GM19035 (cell line): Measurements from ENCODE around the gene CYGB.
"Not testable (repeated sequence)": the region's sequence is repeated elsewhere in the genome, so short reads cannot be mapped to it uniquely, and the experiment has no call there.

ENCODE experiments used
- ATAC-seq: cut with Tn5 transposase; IDR thresholded peaks from one replicate; pipeline ENCODE4 v1.9.1; 2021; ENCODE audit not compliant: unreplicated experiment

The CYGB gene

GRCh38 chr17:76524598-76525512 is 12.7 kb downstream of the CYGB start:
- ATAC-seq, result no peak

GRCh38 chr17:76523084-76524037 is 14.1 kb downstream of the CYGB start:
- ATAC-seq, result peak; percentile 56

GRCh38 chr17:76521683-76522082 is 15.8 kb downstream of the CYGB start:
- ATAC-seq, result not testable (repeated sequence)

GRCh38 chr17:76521262-76521661 is 16.2 kb downstream of the CYGB start:
- no peak for ATAC-seq

GRCh38 chr17:76519048-76519966 is 18.2 kb downstream of the CYGB start:
- no peak for ATAC-seq

GRCh38 chr17:76517638-76518038 is 19.9 kb downstream of the CYGB start:
- ATAC-seq, result no peak

DNA sequence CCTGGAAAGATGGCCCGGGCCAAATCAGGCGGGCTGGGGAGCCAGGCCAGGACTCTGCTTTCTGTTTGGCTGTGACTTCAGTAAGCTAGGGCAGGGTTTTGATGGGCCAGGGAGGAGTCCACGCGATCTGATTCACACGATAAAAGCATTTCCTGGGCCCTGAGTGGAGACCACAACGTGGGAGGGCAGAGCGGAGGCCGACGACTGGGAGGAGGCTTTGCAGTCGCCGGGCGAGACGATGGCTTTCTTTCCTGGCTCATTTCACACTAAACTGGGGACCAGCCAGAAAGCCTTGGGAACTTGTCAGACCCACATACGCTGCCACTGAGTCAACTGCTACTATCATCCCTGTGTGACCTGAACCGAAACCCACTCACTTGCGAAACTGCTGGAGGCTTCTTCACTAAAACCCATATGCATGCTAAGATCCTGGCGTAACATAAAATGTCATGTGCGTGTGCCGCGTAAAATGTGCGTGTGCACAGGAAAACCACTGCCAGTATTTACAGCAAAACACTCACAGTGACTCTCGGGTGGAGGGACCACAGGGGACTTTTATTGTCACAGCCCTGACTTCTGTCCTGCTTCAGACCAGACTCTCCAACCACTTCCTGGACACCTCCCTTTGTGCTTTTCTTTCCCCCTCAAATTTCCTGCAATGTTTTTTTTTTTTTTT is 22.1 kb downstream of the CYGB start:
- ATAC-seq, result no peak

DNA sequence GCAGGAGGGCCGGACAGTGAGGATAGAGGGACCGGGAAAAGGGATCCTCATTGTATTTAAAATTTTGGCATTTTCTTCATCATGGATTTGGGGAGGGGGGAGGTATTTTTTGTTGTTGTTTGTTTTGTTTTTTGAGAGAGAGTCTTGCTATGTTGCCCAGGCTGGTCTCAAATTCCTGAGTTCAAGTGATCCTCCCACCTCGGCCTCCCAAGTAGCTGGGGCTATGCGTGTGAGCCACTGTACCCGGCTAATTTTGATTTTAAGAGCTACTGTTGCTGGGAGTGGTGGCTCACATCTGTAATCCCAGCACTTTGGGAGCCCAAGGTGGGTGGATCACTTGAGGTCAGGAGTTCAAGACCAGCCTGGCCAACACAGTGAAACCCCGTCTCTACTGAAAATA is 23.2 kb downstream of the CYGB start:
- not testable (repeated sequence) for ATAC-seq

- no peak for ATAC-seq
These were observed 24.2 kb downstream of the CYGB start for GRCh38 chr17:76513306-76513692.

- ATAC-seq, result no peak
These were observed 24.9 kb downstream of the CYGB start for GRCh38 chr17:76512366-76513305.

DNA sequence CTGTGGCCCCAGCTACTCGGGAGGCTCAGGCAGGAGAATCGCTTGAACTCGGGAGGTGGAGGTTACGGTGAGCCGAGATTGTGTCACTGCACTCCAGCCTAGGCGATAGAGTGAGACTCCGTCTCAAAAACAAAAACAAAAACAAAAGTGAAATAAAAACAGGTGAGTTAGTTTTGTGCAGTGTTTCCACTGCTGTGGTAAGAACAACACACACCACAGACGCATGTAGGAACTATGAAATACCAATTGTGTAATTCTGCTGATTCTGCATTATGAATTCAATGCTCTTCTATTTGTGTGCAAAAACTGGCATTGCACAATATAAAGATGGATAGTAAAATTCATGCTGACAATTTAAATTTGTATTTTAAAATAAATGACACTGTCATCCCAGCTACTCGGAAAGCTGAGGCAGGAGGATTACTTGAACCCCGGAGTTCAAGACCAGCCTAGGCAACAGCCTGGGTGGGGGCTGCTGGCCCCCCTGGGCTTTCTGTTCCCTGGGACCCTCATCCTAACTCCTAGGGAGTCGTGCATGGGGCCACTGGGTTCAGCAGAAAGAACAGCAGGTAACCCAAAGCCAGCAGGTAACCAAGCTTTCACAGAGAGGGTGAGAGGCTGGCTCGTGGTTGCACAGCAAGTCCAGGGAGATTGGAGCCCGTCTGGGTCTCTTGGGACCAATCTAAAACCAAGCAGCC is 25.7 kb downstream of the CYGB start:
- no peak for ATAC-seq

- no peak for ATAC-seq
These were observed 26.7 kb downstream of the CYGB start for GRCh38 chr17:76510831-76511244.

DNA sequence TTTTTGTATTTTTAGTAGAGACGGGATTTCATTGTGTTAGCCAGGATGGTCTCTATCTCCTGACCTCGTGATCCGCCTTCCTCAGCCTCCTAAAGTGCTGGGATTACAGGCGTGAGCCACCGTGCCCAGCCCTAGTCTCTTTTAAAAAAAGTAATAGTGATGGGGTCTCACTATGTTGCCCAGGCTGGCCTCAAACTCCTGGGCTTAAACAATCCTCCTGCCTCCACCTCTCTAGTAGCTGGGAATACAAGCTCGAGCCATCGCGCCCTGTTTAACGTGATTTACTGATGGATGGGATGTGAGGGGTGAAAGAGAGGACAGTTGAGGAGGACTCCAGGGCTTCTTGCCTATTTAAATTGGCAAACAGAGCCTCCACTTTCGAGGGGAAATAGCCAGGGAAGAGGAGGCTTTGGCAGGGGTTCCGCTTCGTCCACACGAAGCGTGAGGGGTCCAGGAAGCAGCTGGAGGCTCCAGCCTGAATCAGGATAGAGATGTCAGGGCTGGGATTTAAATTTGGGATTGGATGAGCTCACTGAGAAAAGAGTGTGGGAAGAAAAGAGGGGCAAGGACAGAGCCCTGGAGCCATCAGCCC is 28.9 kb downstream of the CYGB start:
- not testable (repeated sequence) for ATAC-seq

DNA sequence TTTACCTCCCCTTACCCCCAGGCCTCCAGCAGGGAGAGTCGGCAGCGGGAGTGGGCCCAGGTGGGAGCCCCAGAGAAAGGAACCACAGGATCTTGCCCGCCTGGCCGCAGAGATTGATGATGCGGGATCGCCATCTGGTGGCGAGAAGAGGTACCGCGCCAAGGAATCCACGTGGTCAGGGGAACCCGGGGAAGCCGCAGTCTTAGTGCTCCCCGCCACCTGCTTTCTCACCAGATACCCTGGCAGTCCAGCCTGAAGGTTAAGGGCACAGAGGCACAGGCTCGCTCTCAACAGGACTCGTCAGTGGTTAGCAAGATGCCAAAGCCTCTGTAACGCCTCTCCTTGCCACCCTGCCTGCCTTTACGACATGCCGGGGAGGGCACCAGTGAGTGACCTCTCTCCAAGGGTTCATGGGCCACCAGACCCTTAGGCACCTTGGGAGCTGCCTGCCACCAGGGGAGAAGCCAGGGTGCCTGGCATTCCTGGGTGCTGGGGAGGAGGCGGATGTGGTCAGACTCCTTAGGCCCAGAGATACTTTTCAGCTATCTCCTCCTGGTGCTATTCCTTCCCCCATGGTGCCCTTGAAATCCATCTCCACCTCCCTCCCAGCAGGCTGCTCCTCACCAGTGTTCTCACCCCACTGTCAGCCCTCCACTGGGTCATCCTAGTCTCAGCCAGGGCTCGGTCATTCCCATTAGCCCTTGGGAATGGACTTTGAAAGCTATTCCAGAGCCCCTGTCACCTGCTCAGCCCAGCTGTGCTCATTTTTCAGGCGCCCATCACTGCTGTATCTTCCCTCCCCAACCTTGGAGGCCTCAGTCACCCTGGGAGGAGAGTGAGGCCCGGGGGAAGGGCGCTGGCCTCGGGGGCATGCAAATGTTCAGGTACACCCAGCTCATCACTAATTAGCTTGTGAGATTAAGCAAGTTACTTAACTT is 30.8 kb downstream of the CYGB start:
- no peak for ATAC-seq

GRCh38 chr17:76504117-76504516 is 33.4 kb downstream of the CYGB start:
- ATAC-seq, result no peak

DNA sequence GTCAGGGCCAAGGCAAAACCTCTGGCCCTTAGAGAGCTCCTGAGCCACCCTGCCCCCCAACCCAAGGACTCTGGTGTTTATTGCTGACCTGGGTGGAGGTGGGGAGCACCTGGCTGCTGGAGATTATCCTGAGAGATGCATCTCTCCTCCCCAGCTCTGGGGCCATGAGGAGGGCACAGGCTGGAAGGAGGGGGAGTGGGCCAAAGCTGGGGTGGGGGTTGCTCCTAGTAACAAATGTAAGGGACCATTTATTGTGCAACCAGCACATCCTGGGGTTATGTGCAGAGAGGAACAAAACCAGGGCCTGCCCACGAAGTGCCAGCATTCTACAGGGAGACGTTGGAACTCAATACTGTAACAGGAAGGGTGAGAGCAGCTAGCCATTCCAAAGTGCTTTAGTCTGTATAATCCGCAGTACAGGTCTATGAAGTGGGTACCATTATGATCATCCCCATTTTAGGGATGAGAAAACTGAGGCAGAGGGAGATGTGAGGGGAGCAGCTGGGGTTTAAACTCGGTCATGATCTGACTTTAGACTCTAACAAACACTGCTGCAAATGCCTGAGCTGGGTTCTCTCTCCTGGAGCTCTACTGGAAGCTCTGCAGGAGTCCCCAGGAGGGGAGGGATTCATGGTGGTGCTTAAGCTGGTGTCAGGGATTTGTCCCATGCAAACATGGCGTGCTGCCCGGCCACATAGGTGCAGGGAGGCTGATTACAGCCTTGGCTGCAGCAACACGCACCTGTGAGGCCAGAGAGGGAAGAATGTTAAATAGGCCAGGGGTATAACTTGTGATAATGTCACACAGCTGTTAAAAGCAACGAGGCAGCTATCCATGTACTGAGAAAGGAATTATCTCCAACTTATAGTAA is 34.9 kb downstream of the CYGB start:
- ATAC-seq, result no peak
